Body of pancreas (tissue), 4 donors: ENCODE measurements around the gene CYTIP.

Source experiments
- CTCF ChIP-seq, 7 experiments: fragments of 450-650 bp in 4 of 7; fragments of 200-600 bp in 3 of 7; sonication (generic) in 3 of 7; IDR thresholded peaks; one replicate each; pipeline ENCODE4 v1.5.1; 2016 to 2019; ENCODE audit warnings: antibody characterized with exemption in 7 of 7
- POLR2A ChIP-seq, 3 donors: fragments of 450-650 bp; IDR thresholded peaks; one replicate each; pipeline ENCODE4 v1.6.1; 2016; ENCODE audit warnings: antibody characterized with exemption in 3 of 3, mild to moderate bottlenecking in 2 of 3

DNA sequence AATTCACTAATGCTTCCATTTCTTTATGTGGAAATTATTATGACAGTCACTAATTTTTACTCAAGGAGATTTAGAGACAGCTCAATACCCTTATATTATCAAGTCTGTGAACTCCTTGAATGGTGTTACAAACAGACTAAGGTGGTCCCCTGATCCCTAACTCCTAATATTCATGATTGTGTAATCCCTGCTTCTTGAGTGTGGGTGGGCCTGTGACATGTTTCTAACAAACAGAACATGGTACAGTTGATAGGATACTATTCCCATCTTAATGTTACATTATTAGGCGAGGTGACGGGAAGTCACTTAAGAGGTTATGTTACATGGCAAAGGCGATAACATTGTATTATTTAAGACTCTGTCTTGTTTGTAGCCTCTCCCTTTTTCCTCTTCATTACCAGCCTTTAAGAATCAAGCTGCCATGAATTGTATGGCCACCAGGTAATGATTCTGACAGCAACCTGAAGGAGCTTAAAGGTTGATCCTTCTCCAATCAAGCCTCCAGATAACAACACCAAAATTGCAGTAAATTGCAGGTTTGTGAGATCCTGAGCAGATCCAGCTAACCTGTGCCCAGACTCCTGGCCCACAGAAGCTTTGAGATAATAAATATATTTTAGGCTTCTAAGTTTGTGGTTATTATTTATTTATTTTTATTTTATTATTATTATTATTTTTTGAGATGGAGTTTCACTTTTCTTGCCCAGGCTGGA lies 32.1 kb downstream of the CYTIP start:
- TF ChIP-seq CTCF (IDR thresholded peaks at IDR 0.05), result no peak
- no peak for TF ChIP-seq POLR2A (IDR thresholded peaks at IDR 0.05)
